H1 (cell line): ENCODE results near the gene SUGP1. TPM values are rescaled to one million over a fixed set of nuclear protein-coding genes. Genes with fewer than 3 reads are reported as not detected.

Source experiments
- ASH2L ChIP-seq: fragments of 200-600, 300-600 bp; sonication (generic); IDR thresholded peaks from one replicate; pipeline ENCODE4 v1.7.1; 2017; ENCODE audit warnings: low read length
- BACH1 ChIP-seq: IDR thresholded peaks from 2 replicates; pipeline ENCODE4 v1.6.1; 2012; ENCODE audit warnings: low read length, improper control_type of control experiment
- CBX5 ChIP-seq: fragments of 300-800, 300-1000 bp; sonication (generic); IDR thresholded peaks from 2 replicates; pipeline ENCODE4 v1.7.1; 2016; ENCODE audit warnings: antibody characterized with exemption, low read length, low read depth
- EZH2 ChIP-seq: fragments of 200-600 bp; sonication (generic); IDR thresholded peaks from 2 replicates; pipeline ENCODE4 v1.7.1; 2012; ENCODE audit warnings: low read depth, mild to moderate bottlenecking, moderate library complexity, low read length, inconsistent platforms; ENCODE audit not compliant: severe bottlenecking
- JUND ChIP-seq: IDR thresholded peaks from 2 replicates; pipeline ENCODE4 v1.6.1; 2011; ENCODE audit warnings: mild to moderate bottlenecking, improper control_type of control experiment, low read length
- KDM4A ChIP-seq: IDR thresholded peaks from one replicate; pipeline ENCODE4 v1.7.1; 2012; ENCODE audit warnings: low read depth, mild to moderate bottlenecking, moderate library complexity, low read length, inconsistent platforms; ENCODE audit not compliant: severe bottlenecking
- MAX ChIP-seq: IDR thresholded peaks from 2 replicates; pipeline ENCODE4 v1.6.1; 2012; ENCODE audit warnings: inconsistent platforms
- NRF1 ChIP-seq: IDR thresholded peaks from 2 replicates; pipeline ENCODE4 v1.6.1; 2011; ENCODE audit warnings: mild to moderate bottlenecking, low read depth, low read length, improper control_type of control experiment
- POLR2A ChIP-seq, 2 experiments: IDR thresholded peaks; 1 replicate in 1 of 2; 2 replicates in 1 of 2; pipeline ENCODE4 v1.6.1; 2011; ENCODE audit warnings: low read depth in 2 of 2, low read length in 2 of 2, mild to moderate bottlenecking in 2 of 2; ENCODE audit errors: control extremely low read depth in 1 of 2
- RAD21 ChIP-seq, 2 experiments: IDR thresholded peaks in 1 of 2; conservative IDR thresholded peaks in 1 of 2; 2 replicates each; pipeline ENCODE4 v1.6.1; 2011; ENCODE audit warnings: low read depth in 2 of 2, low read length in 2 of 2, improper control_type of control experiment in 1 of 2, inconsistent platforms in 1 of 2, mild to moderate bottlenecking in 1 of 2, moderate library complexity in 1 of 2
- RFX5 ChIP-seq: IDR thresholded peaks from 2 replicates; pipeline ENCODE4 v1.6.1; 2011; ENCODE audit warnings: low read depth, low read length, improper control_type of control experiment, borderline replicate concordance
- RNF2 ChIP-seq: fragments of 200-900, 300-1000 bp; sonication (generic); IDR thresholded peaks from 2 replicates; pipeline ENCODE4 v1.7.1; 2016; ENCODE audit warnings: borderline replicate concordance, low read depth, mild to moderate bottlenecking, antibody characterized with exemption, low read length; ENCODE audit not compliant: poor library complexity, severe bottlenecking; ENCODE audit errors: missing control alignments
- SIN3A ChIP-seq, 2 experiments: IDR thresholded peaks in 1 of 2; conservative IDR thresholded peaks in 1 of 2; 2 replicates each; pipeline ENCODE4 v1.6.1; 2011 to 2012; ENCODE audit warnings: low read length in 2 of 2, improper control_type of control experiment in 1 of 2, low read depth in 1 of 2, mild to moderate bottlenecking in 1 of 2
- SP2 ChIP-seq: IDR thresholded peaks from 2 replicates; pipeline ENCODE4 v1.6.1; 2012; ENCODE audit warnings: mild to moderate bottlenecking, low read length, inconsistent platforms
- SP4 ChIP-seq: IDR thresholded peaks from 2 replicates; pipeline ENCODE4 v1.6.1; 2012; ENCODE audit warnings: low read length, inconsistent platforms
- SUZ12 ChIP-seq: fragments of 200-600 bp; sonication (generic); IDR thresholded peaks from 2 replicates; pipeline ENCODE4 v1.6.1; 2012; ENCODE audit warnings: mild to moderate bottlenecking, inconsistent platforms, low read length, moderate library complexity, mixed read lengths
- USF2 ChIP-seq: IDR thresholded peaks from 2 replicates; pipeline ENCODE4 v1.6.1; 2011; ENCODE audit warnings: low read length, improper control_type of control experiment
- polyA plus RNA-seq, 7 experiments: library from polyadenylated mRNA; depleted of rRNA in 3 of 7; stranded (reverse) in 5 of 7; unstranded in 2 of 7; fragments of >200 nt in 5 of 7; fragments of 200-250 nt in 2 of 7; gene quantifications; 1 replicate in 5 of 7; 2 replicates in 1 of 7; 4 replicates in 1 of 7; pipeline versions ENCODE4 v1.2.1 to v1.2.3, GENCODE V29; 2011 to 2013; ENCODE audit warnings: missing spikeins in 2 of 7, mixed read lengths in 2 of 7
- total RNA-seq: library from RNA; stranded (reverse); fragmentation: NEBNext Ultra II Directional; extraction: Animal tissue kit (Norgen Biotek cat#: 25700); gene quantifications from 2 replicates; pipeline ENCODE4 v1.2.1, GENCODE V29; 2021
- TF ChIP-seq, protein P1 (sequence below): IDR thresholded peaks from 2 replicates; pipeline ENCODE4 v1.6.1; 2012; ENCODE audit warnings: inconsistent platforms
- TF ChIP-seq, protein P2 (sequence below): IDR thresholded peaks from 2 replicates; pipeline ENCODE4 v1.6.1; 2012; ENCODE audit warnings: low read length, inconsistent platforms

The SUGP1 gene
- total and polyA plus RNA-seq, 2 of the 8 experiments (the other 6 are each of a cell fraction or from before 2014, with no cell fraction given), result 38.5 to 65.2 TPM

GRCh38 chr19:19261350-19262189 lies 58.7 kb downstream of the SUGP1 start (continued):
- TF ChIP-seq ASH2L (peak; percentile 44), POLR2A (IDR thresholded peaks at IDR 0.05; ENCODE audit: control extremely low read depth in 1 of 2, low read depth in 2 of 2, low read length in 2 of 2) (no peak; a peak in 1 of 3 replicates), USF2 (no peak), JUND (no peak), SIN3A (conservative IDR thresholded peaks at IDR 0.05 in 1 of 2, IDR thresholded peaks at IDR 0.05 in 1 of 2; ENCODE audit: low read depth in 1 of 2, low read length in 2 of 2) (peak in 1 of 2 experiments; percentile 62; a peak in 1 of 4 replicates), RFX5 (no peak), CBX5 (no peak), NRF1 (no peak), BACH1 (no peak), MAX (peak; percentile 90), SP2 (no peak), RNF2 (no peak), SP4 (no peak), SUZ12 (peak; percentile 35; the same call in 1 of the 2 replicates), EZH2 (no peak), KDM4A (peak; percentile 84), RAD21 (IDR thresholded peaks at IDR 0.05 in 1 of 2, conservative IDR thresholded peaks at IDR 0.05 in 1 of 2; ENCODE audit: low read depth in 2 of 2, low read length in 2 of 2) (no peak)
- TF ChIP-seq, protein P1, sequence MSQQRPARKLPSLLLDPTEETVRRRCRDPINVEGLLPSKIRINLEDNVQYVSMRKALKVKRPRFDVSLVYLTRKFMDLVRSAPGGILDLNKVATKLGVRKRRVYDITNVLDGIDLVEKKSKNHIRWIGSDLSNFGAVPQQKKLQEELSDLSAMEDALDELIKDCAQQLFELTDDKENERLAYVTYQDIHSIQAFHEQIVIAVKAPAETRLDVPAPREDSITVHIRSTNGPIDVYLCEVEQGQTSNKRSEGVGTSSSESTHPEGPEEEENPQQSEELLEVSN, result peak; percentile 68
- TF ChIP-seq, protein P2, sequence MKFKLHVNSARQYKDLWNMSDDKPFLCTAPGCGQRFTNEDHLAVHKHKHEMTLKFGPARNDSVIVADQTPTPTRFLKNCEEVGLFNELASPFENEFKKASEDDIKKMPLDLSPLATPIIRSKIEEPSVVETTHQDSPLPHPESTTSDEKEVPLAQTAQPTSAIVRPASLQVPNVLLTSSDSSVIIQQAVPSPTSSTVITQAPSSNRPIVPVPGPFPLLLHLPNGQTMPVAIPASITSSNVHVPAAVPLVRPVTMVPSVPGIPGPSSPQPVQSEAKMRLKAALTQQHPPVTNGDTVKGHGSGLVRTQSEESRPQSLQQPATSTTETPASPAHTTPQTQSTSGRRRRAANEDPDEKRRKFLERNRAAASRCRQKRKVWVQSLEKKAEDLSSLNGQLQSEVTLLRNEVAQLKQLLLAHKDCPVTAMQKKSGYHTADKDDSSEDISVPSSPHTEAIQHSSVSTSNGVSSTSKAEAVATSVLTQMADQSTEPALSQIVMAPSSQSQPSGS, result no peak
